Measurements from ENCODE around the gene XYLT1.

- TF ChIP-seq CTCF (conservative IDR thresholded peaks at IDR 0.05; ENCODE audit: low read depth, low read length) (no peak), EZH2 (IDR thresholded peaks at IDR 0.05; ENCODE audit: low read length, unreplicated experiment) (no peak), EZH2phosphoT487 (IDR thresholded peaks at IDR 0.05; ENCODE audit: borderline replicate concordance, low read length) (no peak)
These were observed 143.0 kb downstream of the XYLT1 start for GRCh38 chr16:17327664-17328335.
